Measurements from ENCODE around the gene CTSF. TPM values are rescaled to one million over a fixed set of nuclear protein-coding genes. Genes with fewer than 3 reads are reported as not detected.

CTSF gene
- total RNA-seq, 1 experiment from 2014 or later = 0.98 TPM

GRCh38 chr11:66546368-66546965, 21.9 kb downstream of the CTSF start, which contains the start of gene ACTN3:
Gene ACTN3 (plus strand): TSS chr11:66546903. CDS start chr11:66546938, 35 bp downstream.
- Mint-ChIP-seq H3K4me1 (peaks cover 37 to 38% of the 10 kb centered on the region in 2 experiments), H3K36me3 (ENCODE audit: insufficient read depth in 1 of 3, low read depth in 3 of 3) (peaks cover 0 to 36% (median 27%) of the 10 kb centered on the region in 3 experiments), H3K27me3 (ENCODE audit: low read depth) (no peaks in the 10 kb centered on the region; the same call in 1 of the 2 replicates), H3K4me3 (peak within 1 kb of the TSS; percentile 82 to 85), H3K27ac (peak within 1 kb of the TSS; percentile 50 to 90 (median 82); a peak in 4 of 7 replicates), H3K9me3 (no peaks in the 10 kb centered on the region; a peak in 1 of 5 replicates)
- no peak within 1 kb of the TSS for H3K56ac ChIP-seq (ENCODE audit: insufficient read length, low read depth, low read length)
- H4K8ac ChIP-seq (replicated peaks; ENCODE audit: insufficient read length, low read depth, low read length) = no peak within 1 kb of the TSS
- H3T11ph ChIP-seq (ENCODE audit: low read length) = no peak within 1 kb of the TSS
- DNase-seq = peak; percentile 88
- H3K18ac ChIP-seq (ENCODE audit: insufficient read length, low read depth, low read length) = peak within 1 kb of the TSS; percentile 53
- no peaks in the 10 kb centered on the region for H3K27me3 ChIP-seq (ENCODE audit: insufficient read depth, low read length)
- H3K23ac ChIP-seq (ENCODE audit: insufficient read length, low read depth, low read length) = no peak within 1 kb of the TSS
- H2BK15ac ChIP-seq (ENCODE audit: low read depth, low read length) = no peak within 1 kb of the TSS
- no peak within 1 kb of the TSS for H2AFZ ChIP-seq (ENCODE audit: low read length)
- no peak within 1 kb of the TSS for H4K91ac ChIP-seq (ENCODE audit: insufficient read length, low read depth, low read length)
- no peak within 1 kb of the TSS for H3K4ac ChIP-seq (ENCODE audit: low read depth, low read length)
- no peaks in the 10 kb centered on the region for H3K23me2 ChIP-seq (ENCODE audit: insufficient read length, low read depth, low read length, poor library complexity, severe bottlenecking)
- peak within 1 kb of the TSS; percentile 57 for H3K4me2 ChIP-seq (ENCODE audit: insufficient read depth, insufficient read length, low read length)
- H2BK20ac ChIP-seq (ENCODE audit: low read depth, low read length, poor library complexity, severe bottlenecking) = no peak within 1 kb of the TSS
- no peak within 1 kb of the TSS for H4K5ac ChIP-seq (ENCODE audit: insufficient read length, low read depth, low read length)
- H3K9ac ChIP-seq (ENCODE audit: extremely low read depth, insufficient read length, low read length) = peak within 1 kb of the TSS; percentile 56
- no peak within 1 kb of the TSS for H3K27ac ChIP-seq (ENCODE audit: insufficient read length, low read depth, low read length)
- H3K79me1 ChIP-seq (ENCODE audit: insufficient read depth, low read depth, low read length, poor library complexity, severe bottlenecking) = no peaks in the 10 kb centered on the region
- TF ChIP-seq CTCF (conservative IDR thresholded peaks at IDR 0.05) = no peak
- no peak within 1 kb of the TSS for H2BK5ac ChIP-seq (ENCODE audit: insufficient read length, low read length)
- H2BK120ac ChIP-seq (ENCODE audit: low read depth, low read length, poor library complexity, severe bottlenecking) = no peak within 1 kb of the TSS
- H3K79me2 ChIP-seq (ENCODE audit: insufficient read depth, low read length) = no peaks in the 10 kb centered on the region
- H3K14ac ChIP-seq (ENCODE audit: insufficient read depth, low read length) = peak within 1 kb of the TSS; percentile 61; the same call in 1 of the 2 replicates
- no peaks in the 10 kb centered on the region for H4K20me1 ChIP-seq (ENCODE audit: control insufficient read depth, insufficient read depth, insufficient read length)
- no peak within 1 kb of the TSS for H2AK5ac ChIP-seq (ENCODE audit: insufficient read length, low read length)
- H3K9me3 ChIP-seq (ENCODE audit: control insufficient read depth, low read depth, low read length) = no peaks in the 10 kb centered on the region
- no CpG with 5 or more reads among the region's 37 CpGs for WGBS (ENCODE audit: extremely low coverage, insufficient read length, low lambda C conversion rate)
- H2BK12ac ChIP-seq (ENCODE audit: insufficient read length, low read depth, low read length) = no peak within 1 kb of the TSS
- no peaks in the 10 kb centered on the region for H3K4me1 ChIP-seq (ENCODE audit: insufficient read depth, low read length)
